SK-N-SH (cell line): Measurements from ENCODE around the gene FOXK2. TPM values are rescaled to one million over a fixed set of nuclear protein-coding genes. Genes with fewer than 3 reads are reported as not detected.

Experiments
- CTCF ChIA-PET: fragments of 300-600, 350-600 bp; formaldehyde crosslinking; extraction: SDS; loops from one replicate; lab custom pipeline; 2021; lab: Yijun Ruan, JAX
- POLR2A ChIA-PET: fragments of 350-600 bp; sonication (Branson Sonifier 250); formaldehyde crosslinking; extraction: SDS; loops from one replicate; lab custom pipeline; 2020; ENCODE audit warnings: antibody characterized with exemption, inconsistent platforms; lab: Yijun Ruan, JAX
- DNase-seq: peaks from one replicate; pipeline ENCODE4 v3.0.0; 2012
- H2AFZ ChIP-seq: fragments of 200-600 bp; sonication (generic); 2 replicates; pipeline ENCODE4 v1.8.1; 2016; ENCODE audit warnings: antibody characterized with exemption, mild to moderate bottlenecking, low read depth
- H3F3A ChIP-seq: fragments of 200-600 bp; sonication (generic); replicated peaks from 2 replicates; pipeline ENCODE3; 2016; ENCODE audit warnings: antibody characterized with exemption, mild to moderate bottlenecking; ENCODE audit not compliant: insufficient read depth
- H3K27ac ChIP-seq, 2 experiments: fragments of 200-500 bp in 1 of 2; fragments of 200-600 bp in 1 of 2; sonication (Bioruptor generic) in 1 of 2; sonication (generic), shearing (Covaris generic) in 1 of 2; 2 replicates each; pipeline versions ENCODE4 v1.5.1 to v1.6.1; 2014 to 2016; ENCODE audit warnings: low read depth in 2 of 2, inconsistent platforms in 1 of 2, low read length in 1 of 2, mild to moderate bottlenecking in 1 of 2, mixed read lengths in 1 of 2
- H3K27me3 ChIP-seq: fragments of 200-600 bp; sonication (generic), shearing (Covaris generic); 2 replicates; pipeline ENCODE4 v1.6.1; 2016; ENCODE audit warnings: mixed run types; ENCODE audit not compliant: insufficient read depth
- H3K36me3 ChIP-seq, 2 experiments: fragments of 200-500 bp in 1 of 2; fragments of 200-600 bp in 1 of 2; sonication (Bioruptor generic) in 1 of 2; sonication (generic) in 1 of 2; replicated peaks in 1 of 2; 2 replicates each; pipeline versions ENCODE3 to v1.5.1; 2014 to 2016; ENCODE audit warnings: low read length in 1 of 2, mild to moderate bottlenecking in 1 of 2; ENCODE audit not compliant: insufficient read depth in 2 of 2, control insufficient read depth in 1 of 2
- H3K4me1 ChIP-seq, 2 experiments: fragments of 200-500 bp in 1 of 2; fragments of 200-600 bp in 1 of 2; sonication (Bioruptor generic) in 1 of 2; sonication (generic), shearing (Covaris generic) in 1 of 2; 2 replicates each; pipeline versions ENCODE4 v1.5.1 to v1.6.1; 2014 to 2016; ENCODE audit warnings: low read depth in 1 of 2, low read length in 1 of 2, mixed run types in 1 of 2; ENCODE audit not compliant: insufficient read depth in 2 of 2, control insufficient read depth in 1 of 2
- H3K4me2 ChIP-seq: fragments of 200-600 bp; sonication (generic), shearing (Covaris generic); 2 replicates; pipeline ENCODE4 v1.6.1; 2017; ENCODE audit warnings: mixed run types
- H3K4me3 ChIP-seq, 2 experiments: fragments of 200-500 bp in 1 of 2; fragments of 200-600 bp in 1 of 2; sonication (Bioruptor generic) in 1 of 2; sonication (generic), shearing (Covaris generic) in 1 of 2; 2 replicates each; pipeline versions ENCODE4 v1.5.1 to v1.8.1; 2014 to 2016; ENCODE audit warnings: low read depth in 2 of 2, inconsistent platforms in 1 of 2, low read length in 1 of 2, mild to moderate bottlenecking in 1 of 2, mixed read lengths in 1 of 2, moderate library complexity in 1 of 2
- H3K79me2 ChIP-seq: fragments of 200-600 bp; sonication (generic); 2 replicates; pipeline ENCODE4 v1.8.1; 2017; ENCODE audit warnings: mild to moderate bottlenecking; ENCODE audit not compliant: insufficient read depth
- H3K9ac ChIP-seq: fragments of 200-600 bp; sonication (generic); 2 replicates; pipeline ENCODE4 v1.6.1; 2017; ENCODE audit warnings: mixed run types
- H3K9me2 ChIP-seq: fragments of 200-600 bp; sonication (generic); 2 replicates; pipeline ENCODE4 v1.6.1; 2017; ENCODE audit warnings: mixed run types
- H3K9me3 ChIP-seq: fragments of 200-600 bp; sonication (generic); 2 replicates; pipeline ENCODE4 v1.6.1; 2017; ENCODE audit warnings: mixed run types, mild to moderate bottlenecking, moderate library complexity
- H4K20me1 ChIP-seq: fragments of 200-600 bp; sonication (generic); 2 replicates; pipeline ENCODE4 v1.6.1; 2017; ENCODE audit warnings: mild to moderate bottlenecking, mixed run types; ENCODE audit not compliant: insufficient read depth
- CHD2 ChIP-seq: fragments of 150-350 bp; IDR thresholded peaks from 2 replicates; pipeline ENCODE4 v1.6.1; 2018; ENCODE audit warnings: low read length; ENCODE audit not compliant: partially characterized antibody
- EP300 ChIP-seq, 2 experiments: IDR thresholded peaks; 2 replicates each; pipeline versions ENCODE4 v1.4.0 to v1.6.1; 2012; ENCODE audit warnings: borderline replicate concordance in 1 of 2, low read depth in 1 of 2, low read length in 1 of 2
- EZH2phosphoT487 ChIP-seq: fragments of 200-600 bp; sonication (generic); IDR thresholded peaks from 2 replicates; pipeline ENCODE4 v1.6.1; 2017; ENCODE audit warnings: low read depth, mixed run types, mild to moderate bottlenecking, antibody characterized with exemption, moderate library complexity, borderline replicate concordance
- FOSL2 ChIP-seq: IDR thresholded peaks from 2 replicates; pipeline ENCODE4 v1.4.0; 2012; ENCODE audit warnings: low read depth, mild to moderate bottlenecking, moderate library complexity, borderline replicate concordance
- FOXJ3 ChIP-seq: sonication (generic); formaldehyde crosslinking; IDR thresholded peaks from 2 replicates; pipeline ENCODE4 v1.5.1; 2020; ENCODE audit warnings: mild to moderate bottlenecking, missing genetic modification reagents
- FOXM1 ChIP-seq: IDR thresholded peaks from 2 replicates; pipeline ENCODE4 v1.4.0; 2012; ENCODE audit warnings: low read depth, mild to moderate bottlenecking
- IRF3 ChIP-seq: fragments of 150-350 bp; IDR thresholded peaks from 2 replicates; pipeline ENCODE4 v1.6.1; 2016; ENCODE audit warnings: mild to moderate bottlenecking, low read depth, low read length
- JUND ChIP-seq: IDR thresholded peaks from 2 replicates; pipeline ENCODE4 v1.4.0; 2012
- MEF2A ChIP-seq: IDR thresholded peaks from 2 replicates; pipeline ENCODE4 v1.4.0; 2012; ENCODE audit warnings: low read depth, borderline replicate concordance
- MXI1 ChIP-seq: IDR thresholded peaks from 2 replicates; pipeline ENCODE4 v1.6.1; 2012; ENCODE audit warnings: mild to moderate bottlenecking, low read depth, low read length, improper control_type of control experiment
- NFIC ChIP-seq: IDR thresholded peaks from 2 replicates; pipeline ENCODE4 v1.4.0; 2012; ENCODE audit warnings: borderline replicate concordance
- NRF1 ChIP-seq: IDR thresholded peaks from 2 replicates; pipeline ENCODE4 v1.6.1; 2012; ENCODE audit warnings: low read depth, mild to moderate bottlenecking, low read length
- POLR2AphosphoS5 ChIP-seq: IDR thresholded peaks from 2 replicates; pipeline ENCODE4 v1.6.1; 2012; ENCODE audit warnings: low read depth, low read length
- SMC3 ChIP-seq: IDR thresholded peaks from 2 replicates; pipeline ENCODE4 v1.6.1; 2012; ENCODE audit warnings: low read depth, low read length, improper control_type of control experiment
- YY1 ChIP-seq: IDR thresholded peaks from 2 replicates; pipeline ENCODE4 v1.4.0; 2012; ENCODE audit warnings: low read depth, mild to moderate bottlenecking
- ZBTB33 ChIP-seq: IDR thresholded peaks from 2 replicates; pipeline ENCODE4 v1.4.0; 2012; ENCODE audit warnings: low read depth, borderline replicate concordance
- WGBS: methylation state at CpG from one replicate; pipeline ENCODE4 v1.1.6; 2017; ENCODE audit warnings: low lambda C conversion rate; 5-methylcytosine and 5-hydroxymethylcytosine counted together
- polyA plus RNA-seq, 3 experiments: library from polyadenylated mRNA; depleted of rRNA; stranded (reverse); fragments of >200 nt; gene quantifications; 2 replicates each; pipeline ENCODE4 v1.2.3, GENCODE V29; 2012

Gene FOXK2
- polyA plus RNA-seq, 1 of the 3 experiments (the other 2 are of a cell fraction), result 36.4 TPM

GRCh38 chr17:82551779-82552457 is 32.4 kb downstream of the FOXK2 start (continued):
- TF ChIP-seq IRF3 (no peak), EP300 (IDR thresholded peaks at IDR 0.05; ENCODE audit: borderline replicate concordance in 1 of 2, low read depth in 1 of 2, low read length in 1 of 2) (no peak), NFIC (no peak), MEF2A (no peak), YY1 (no peak), FOSL2 (no peak), JUND (no peak), SMC3 (peak; percentile 73), FOXJ3 (CRISPR knock-in tag) (no peak), MXI1 (no peak), EZH2phosphoT487 (no peak), CHD2 (no peak)

- Histone ChIP-seq H3K4me1 (peaks cover 14 to 19% of the 10 kb centered on the region in 2 experiments; a peak in 3 of 4 replicates), H3K9me3 (no peaks in the 10 kb centered on the region), H3K4me3 (no peak overlapping the region), H3F3A (peaks cover 19% of the 10 kb centered on the region), H3K27ac (no peak overlapping the region), H3K79me2 (peaks cover 100% of the 10 kb centered on the region), H2AFZ (no peak overlapping the region), H4K20me1 (peaks cover 93% of the 10 kb centered on the region), H3K36me3 (peaks cover 0 to 5% of the 10 kb centered on the region in 2 experiments), H3K9me2 (no peaks in the 10 kb centered on the region), H3K9ac (no peak overlapping the region), H3K27me3 (no peaks in the 10 kb centered on the region), H3K4me2 (no peak overlapping the region)
- TF ChIP-seq POLR2AphosphoS5 (no peak), NRF1 (0 out of 2 replicates have a peak, but pooled peaks have one; percentile 9), ZBTB33 (no peak), FOXM1 (no peak)
- POLR2A ChIA-PET, result no interaction called here
- DNase-seq, result no peak
- CTCF ChIA-PET, result interaction anchor here (1.0 to 3.2 kb wide), 9 partner anchors 10 to 153 kb away, joined by 3 to 95 read pairs (median 26); no protein-coding TSS in a partner anchor
- 97% methylated on average over 13 of the region's 13 CpGs for WGBS
Observed at GRCh38 chr17:82552580-82552979, 33.0 kb downstream of the FOXK2 start.
